Activated CD4-positive, alpha-beta memory T cell treated with anti-CD3 and anti-CD28 coated beads for 36 hours (primary cell): Measurements from ENCODE around the gene TAS2R39. TPM values are rescaled to one million over a fixed set of nuclear protein-coding genes. Genes with fewer than 3 reads are reported as not detected.
"Not testable (repeated sequence)": the region's sequence is repeated elsewhere in the genome, so short reads cannot be mapped to it uniquely, and the experiment has no call there.

Experiments
- CTCF ChIA-PET: fragments of 350-600 bp; sonication (Branson Sonifier 250); formaldehyde crosslinking; loops from one replicate; lab custom pipeline; 2021; ENCODE audit warnings: antibody characterized with exemption, inconsistent platforms; lab: Charles Lee
- POLR2A ChIA-PET: fragments of 350-600 bp; sonication (Branson Sonifier 250); formaldehyde crosslinking; loops from one replicate; lab custom pipeline; 2021; ENCODE audit warnings: antibody characterized with exemption; lab: Charles Lee
- DNase-seq: peaks from one replicate; pipeline ENCODE4 v3.0.0-alpha.2; 2020
- H3K27ac Mint-ChIP-seq: one replicate; pipeline ENCODE4 v1.8.0; 2021; ENCODE audit warnings: mixed read lengths
- H3K27me3 Mint-ChIP-seq: one replicate; pipeline ENCODE4 v1.8.0; 2021; ENCODE audit warnings: mixed read lengths
- H3K36me3 Mint-ChIP-seq: one replicate; pipeline ENCODE4 v1.8.0; 2021; ENCODE audit warnings: mixed read lengths
- H3K4me1 Mint-ChIP-seq: one replicate; pipeline ENCODE4 v1.8.0; 2021; ENCODE audit warnings: low read depth, mixed read lengths
- H3K4me3 Mint-ChIP-seq: one replicate; pipeline ENCODE4 v1.8.0; 2021; ENCODE audit warnings: mild to moderate bottlenecking, mixed read lengths
- H3K9me3 Mint-ChIP-seq: one replicate; pipeline ENCODE4 v1.8.0; 2021; ENCODE audit warnings: mixed read lengths
- intact Hi-C: fragments of 100-400 bp; cut with micrococcal nuclease; formaldehyde crosslinking; loops from one replicate; pipeline ENCODE4 v1.15.1; 2023
- total RNA-seq, 2 experiments: library from RNA; stranded (reverse); gene quantifications; one replicate each; pipeline ENCODE4 v1.2.3, GENCODE V29; 2021

TAS2R39 gene
- not detected for total RNA-seq

- no peaks in the 10 kb centered on the region for H3K36me3 Mint-ChIP-seq
- no peak within 1 kb of the TSS for H3K4me3 Mint-ChIP-seq
- intact Hi-C loops = no loop called here
- H3K4me1 Mint-ChIP-seq = no peaks in the 10 kb centered on the region
- ChIA-PET POLR2A (no interaction called here), CTCF (interaction anchor here (1.5 kb wide), 1 partner anchor 32 kb away, joined by 6 read pairs; no protein-coding TSS in a partner anchor)
- no peak within 1 kb of the TSS for H3K27ac Mint-ChIP-seq
- H3K27me3 Mint-ChIP-seq = peaks cover 15% of the 10 kb centered on the region
- peaks cover 12% of the 10 kb centered on the region for H3K9me3 Mint-ChIP-seq
- no peak for DNase-seq
Observed at GRCh38 chr7:143183024-143183423, at the start of gene TAS2R39. Gene TAS2R39, plus strand, starts transcription at chr7:143183419. Its CDS starts 0 bp downstream, at chr7:143183419.

GRCh38 chr7:143147070-143147469 is 36.1 kb upstream of the TAS2R39 start:
- H3K4me1 Mint-ChIP-seq = no peaks in the 10 kb centered on the region
- ChIA-PET CTCF (no interaction called here), POLR2A (no interaction called here)
- intact Hi-C loops = no loop called here
- DNase-seq = no peak
- H3K36me3 Mint-ChIP-seq = no peaks in the 10 kb centered on the region
- peaks cover 8% of the 10 kb centered on the region for H3K27me3 Mint-ChIP-seq
- H3K4me3 Mint-ChIP-seq = no peak overlapping the region
- H3K9me3 Mint-ChIP-seq = peaks cover 8% of the 10 kb centered on the region
- no peak overlapping the region for H3K27ac Mint-ChIP-seq

- ChIA-PET POLR2A (no interaction called here), CTCF (no interaction called here)
- Mint-ChIP-seq H3K4me1 (no peaks in the 10 kb centered on the region), H3K27me3 (peaks cover 8% of the 10 kb centered on the region), H3K27ac (no peak overlapping the region), H3K4me3 (no peak overlapping the region), H3K9me3 (peaks cover 8% of the 10 kb centered on the region), H3K36me3 (no peaks in the 10 kb centered on the region)
- intact Hi-C loops = no loop called here
- no peak for DNase-seq
Observed at GRCh38 chr7:143148050-143148449, 35.2 kb upstream of the TAS2R39 start.

- no peak for DNase-seq
- intact Hi-C loops = no loop called here
- Mint-ChIP-seq H3K36me3 (no peaks in the 10 kb centered on the region), H3K27ac (no peak overlapping the region), H3K27me3 (peaks cover 8% of the 10 kb centered on the region), H3K4me1 (no peaks in the 10 kb centered on the region), H3K9me3 (peaks cover 8% of the 10 kb centered on the region), H3K4me3 (no peak overlapping the region)
- CTCF ChIA-PET = no interaction called here
- POLR2A ChIA-PET = no interaction called here
Observed at GRCh38 chr7:143148651-143149050, 34.6 kb upstream of the TAS2R39 start.

- H3K4me1 Mint-ChIP-seq, H3K36me3 Mint-ChIP-seq, H3K27me3 Mint-ChIP-seq, CTCF ChIA-PET, H3K4me3 Mint-ChIP-seq, POLR2A ChIA-PET, H3K27ac Mint-ChIP-seq, H3K9me3 Mint-ChIP-seq, intact Hi-C loops, DNase-seq: not testable (repeated sequence)
Observed at GRCh38 chr7:143150696-143151095, 32.5 kb upstream of the TAS2R39 start.

- H3K9me3 Mint-ChIP-seq, CTCF ChIA-PET, H3K36me3 Mint-ChIP-seq, H3K4me1 Mint-ChIP-seq, POLR2A ChIA-PET, DNase-seq, H3K4me3 Mint-ChIP-seq, H3K27ac Mint-ChIP-seq, H3K27me3 Mint-ChIP-seq, intact Hi-C loops: not testable (repeated sequence)
Observed at GRCh38 chr7:143158617-143159016, 24.6 kb upstream of the TAS2R39 start.

GRCh38 chr7:143171697-143172096 is 11.5 kb upstream of the TAS2R39 start:
- Mint-ChIP-seq H3K4me1 (no peaks in the 10 kb centered on the region), H3K27me3 (peaks cover 17% of the 10 kb centered on the region), H3K4me3 (no peak overlapping the region), H3K36me3 (peaks cover under 1% of the 10 kb centered on the region), H3K9me3 (peaks cover 2% of the 10 kb centered on the region), H3K27ac (no peak overlapping the region)
- CTCF ChIA-PET = no interaction called here
- intact Hi-C loops = no loop called here
- POLR2A ChIA-PET = no interaction called here
- no peak for DNase-seq

- intact Hi-C loops = no loop called here
- no peaks in the 10 kb centered on the region for H3K36me3 Mint-ChIP-seq
- no peaks in the 10 kb centered on the region for H3K4me1 Mint-ChIP-seq
- ChIA-PET CTCF (no interaction called here), POLR2A (no interaction called here)
- no peak overlapping the region for H3K4me3 Mint-ChIP-seq
- no peak for DNase-seq
- H3K27ac Mint-ChIP-seq = no peak overlapping the region
- H3K27me3 Mint-ChIP-seq = peaks cover 16% of the 10 kb centered on the region
- peaks cover 5% of the 10 kb centered on the region for H3K9me3 Mint-ChIP-seq
Observed at GRCh38 chr7:143172354-143172753, 10.9 kb upstream of the TAS2R39 start.

- ChIA-PET POLR2A (no interaction called here), CTCF (no interaction called here)
- no peak overlapping the region for H3K4me3 Mint-ChIP-seq
- no peak for DNase-seq
- H3K27me3 Mint-ChIP-seq = peaks cover 5% of the 10 kb centered on the region
- intact Hi-C loops = no loop called here
- H3K36me3 Mint-ChIP-seq = no peaks in the 10 kb centered on the region
- H3K4me1 Mint-ChIP-seq = no peaks in the 10 kb centered on the region
- no peak overlapping the region for H3K27ac Mint-ChIP-seq
- H3K9me3 Mint-ChIP-seq = peaks cover 22% of the 10 kb centered on the region
Observed at GRCh38 chr7:143176128-143176527, 7.1 kb upstream of the TAS2R39 start.

- no peak for DNase-seq
- Mint-ChIP-seq H3K27me3 (no peaks in the 10 kb centered on the region), H3K9me3 (peaks cover 22% of the 10 kb centered on the region), H3K4me1 (no peaks in the 10 kb centered on the region), H3K4me3 (no peak overlapping the region), H3K27ac (no peak overlapping the region), H3K36me3 (no peaks in the 10 kb centered on the region)
- intact Hi-C loops = no loop called here
- ChIA-PET POLR2A (no interaction called here), CTCF (no interaction called here)
Observed at GRCh38 chr7:143177374-143178119, 5.7 kb upstream of the TAS2R39 start.

- H3K4me1 Mint-ChIP-seq, H3K4me3 Mint-ChIP-seq, DNase-seq, intact Hi-C loops, H3K36me3 Mint-ChIP-seq, POLR2A ChIA-PET, CTCF ChIA-PET, H3K27ac Mint-ChIP-seq: not testable (repeated sequence)
- Mint-ChIP-seq H3K27me3 (peaks cover 10% of the 10 kb centered on the region), H3K9me3 (peaks cover 20% of the 10 kb centered on the region)
Observed at GRCh38 chr7:143180771-143181170, 2.4 kb upstream of the TAS2R39 start.

GRCh38 chr7:143181349-143181748 is 1.9 kb upstream of the TAS2R39 start:
- Mint-ChIP-seq H3K9me3 (peaks cover 20% of the 10 kb centered on the region), H3K36me3 (no peaks in the 10 kb centered on the region), H3K27me3 (peaks cover 15% of the 10 kb centered on the region), H3K4me1 (no peaks in the 10 kb centered on the region), H3K27ac (no peak overlapping the region), H3K4me3 (no peak overlapping the region)
- POLR2A ChIA-PET = no interaction called here
- CTCF ChIA-PET = no interaction called here
- no peak for DNase-seq
- intact Hi-C loops = no loop called here

GRCh38 chr7:143185551-143185950 is 2.3 kb downstream of the TAS2R39 start:
- Mint-ChIP-seq H3K9me3 (no peaks in the 10 kb centered on the region), H3K36me3 (no peaks in the 10 kb centered on the region), H3K27ac (no peak overlapping the region), H3K27me3 (peaks cover 15% of the 10 kb centered on the region), H3K4me3 (no peak overlapping the region), H3K4me1 (no peaks in the 10 kb centered on the region)
- DNase-seq = no peak
- intact Hi-C loops = no loop called here
- CTCF ChIA-PET = no interaction called here
- POLR2A ChIA-PET = no interaction called here
